Spleen (tissue), 11 donors: ENCODE data around the gene EID1. TPM values are rescaled to one million over a fixed set of nuclear protein-coding genes. Genes with fewer than 3 reads are reported as not detected.

Experiments
- DNase-seq: peaks from one replicate; pipeline ENCODE4 v3.0.0-alpha.2; 2020
- H3K27ac ChIP-seq, 8 donors: fragments of 200-600 bp; sonication (generic) in 7 of 8; 1 replicate in 4 of 8; 2 replicates in 4 of 8; pipeline versions ENCODE4 v1.5.0 to v1.8.0; 2016 to 2021; ENCODE audit warnings: inconsistent platforms in 4 of 8, mild to moderate bottlenecking in 4 of 8, moderate library complexity in 1 of 8
- H3K27me3 ChIP-seq, 7 donors: fragments of 200-600 bp; sonication (generic) in 6 of 7; replicated peaks in 1 of 7; 1 replicate in 4 of 7; 2 replicates in 3 of 7; pipeline versions ENCODE4 v1.5.0 to v1.8.0; 2016 to 2021; ENCODE audit warnings: inconsistent platforms in 3 of 7, mild to moderate bottlenecking in 1 of 7
- H3K36me3 ChIP-seq, 6 donors: fragments of 200-600 bp; sonication (generic) in 5 of 6; 1 replicate in 4 of 6; 2 replicates in 2 of 6; pipeline versions ENCODE4 v1.5.0 to v1.8.0; 2016 to 2021; ENCODE audit warnings: inconsistent platforms in 2 of 6
- H3K4me1 ChIP-seq, 6 donors: fragments of 200-600 bp; sonication (generic) in 5 of 6; 1 replicate in 3 of 6; 2 replicates in 3 of 6; pipeline versions ENCODE4 v1.5.0 to v1.8.0; 2016 to 2021; ENCODE audit warnings: inconsistent platforms in 3 of 6
- H3K4me3 ChIP-seq, 8 donors: fragments of 200-600 bp; sonication (generic) in 7 of 8; 1 replicate in 4 of 8; 2 replicates in 4 of 8; pipeline versions ENCODE4 v1.5.0 to v1.8.0; 2016 to 2021; ENCODE audit warnings: inconsistent platforms in 4 of 8, mild to moderate bottlenecking in 4 of 8, moderate library complexity in 2 of 8
- H3K9me3 ChIP-seq, 8 donors: fragments of 200-600 bp; sonication (generic) in 7 of 8; 1 replicate in 4 of 8; 2 replicates in 4 of 8; pipeline versions ENCODE4 v1.5.0 to v1.8.0; 2016 to 2021; ENCODE audit warnings: inconsistent platforms in 4 of 8
- CTCF ChIP-seq, 11 experiments: fragments of 200-600 bp in 7 of 11; fragments of 450-650 bp in 4 of 11; sonication (generic) in 4 of 11; IDR thresholded peaks in 8 of 11; conservative IDR thresholded peaks in 3 of 11; 1 replicate in 7 of 11; 2 replicates in 4 of 11; pipeline versions ENCODE4 v1.4.0 to v1.8.0; 2016 to 2021; ENCODE audit warnings: antibody characterized with exemption in 11 of 11, inconsistent platforms in 4 of 11, mild to moderate bottlenecking in 1 of 11
- POLR2A ChIP-seq, 3 donors: fragments of 450-650 bp; IDR thresholded peaks; one replicate each; pipeline ENCODE4 v1.5.1; 2017; ENCODE audit warnings: antibody characterized with exemption in 3 of 3, mild to moderate bottlenecking in 1 of 3
- POLR2AphosphoS5 ChIP-seq, 3 donors: sonication (generic); formaldehyde crosslinking; IDR thresholded peaks; one replicate each; pipeline ENCODE4 v1.5.1; 2017; ENCODE audit warnings: antibody characterized with exemption in 3 of 3
- whole genome bisulfite sequencing, 5 donors: extraction: QIAGEN DNeasy Blood & Tissue Kit in 3 of 5; methylation state at CpG; one replicate each; pipeline versions ENCODE4 v1.1.5 to v1.1.7; 2013 to 2018; 5-methylcytosine and 5-hydroxymethylcytosine counted together
- intact Hi-C: fragments of 100-400 bp; cut with DNase I; formaldehyde crosslinking; loops from one replicate; pipeline ENCODE4 v1.15.0; 2023; ENCODE audit warnings: low total_unique reads
- polyA plus RNA-seq, 3 donors: library from polyadenylated mRNA; stranded (reverse); fragments of 200-250 nt; gene quantifications; one replicate each; pipeline ENCODE4 v1.2.1, GENCODE V29; 2013
- total RNA-seq, 7 donors: library from RNA; depleted of rRNA in 3 of 7; stranded (reverse); fragments of >200 nt in 3 of 7; fragmentation: NEBNext Ultra II Directional in 4 of 7; extraction: Animal tissue kit (Norgen Biotek cat#: 25700) in 4 of 7; gene quantifications; one replicate each; pipeline versions ENCODE4 v1.1.0 to v1.2.1, GENCODE V29; 2016 to 2021
- donor health status: healthy with polysubstance abuse.
- donor health status: DM: no; HTN: no; CAD: no; lungs with moderate emphysema.
- donor health status: DM: no; HTN: no; CAD: no.
- donor health status: Bipolar disorder and iron deficiency.
- donor health status: healthy.
- donor health status: DM: no; HTN: no; CAD: no.
- donor health status: DM: yes; HTN: yes; CAD: no.

EID1 gene
- total and polyA plus RNA-seq, 10 donors: 68.4 to 171 (median 115) TPM

- Histone ChIP-seq H3K27ac (no peak overlapping the region), H3K4me1 (peaks cover 6 to 22% (median 18%) of the 10 kb centered on the region in 6 donors), H3K4me3 (no peak overlapping the region), H3K36me3 (no peaks in the 10 kb centered on the region), H3K9me3 (no peaks in the 10 kb centered on the region), H3K27me3 (peaks cover 0 to 12% (median 0%) of the 10 kb centered on the region in 7 donors)
- TF ChIP-seq POLR2A (IDR thresholded peaks at IDR 0.05) (no peak), POLR2AphosphoS5 (IDR thresholded peaks at IDR 0.05) (no peak), CTCF (IDR thresholded peaks at IDR 0.05 in 8 of 11, conservative IDR thresholded peaks at IDR 0.05 in 3 of 11) (no peak)
- WGBS, 5 donors: 83 to 93% (median 89%) methylated on average over 2 of the region's 2 CpGs
- intact Hi-C loops: no loop called here
- no peak for DNase-seq
Measured at GRCh38 chr15:48883699-48884098, 5.8 kb downstream of the EID1 start.

DNA sequence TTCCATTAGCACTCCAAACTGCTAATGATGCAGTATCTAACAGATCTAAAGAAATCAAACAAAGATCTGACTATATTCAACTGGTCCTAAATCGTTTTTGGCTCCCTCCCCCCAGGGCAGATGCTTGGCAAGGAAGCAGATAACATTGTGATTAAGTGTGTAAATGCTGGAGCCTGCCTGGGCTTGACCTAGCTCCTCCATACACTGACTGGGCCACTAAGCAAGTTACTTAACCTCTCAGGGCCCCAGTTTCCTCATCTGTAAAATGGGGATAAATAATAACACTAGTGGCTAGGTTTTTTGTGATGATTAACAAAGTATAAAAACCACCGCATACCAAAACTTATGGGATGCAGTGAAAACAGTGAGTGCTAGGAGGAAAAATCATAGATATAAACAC, 9.2 kb downstream of the EID1 start:
- no peaks in the 10 kb centered on the region for H3K9me3 ChIP-seq
- TF ChIP-seq POLR2A (IDR thresholded peaks at IDR 0.05) (no peak), POLR2AphosphoS5 (IDR thresholded peaks at IDR 0.05) (no peak), CTCF (IDR thresholded peaks at IDR 0.05 in 8 of 11, conservative IDR thresholded peaks at IDR 0.05 in 3 of 11) (no peak)
- no peaks in the 10 kb centered on the region for H3K4me1 ChIP-seq
- DNase-seq: no peak
- WGBS, 5 donors: 60 to 77% (median 65%) methylated on average over 2 of the region's 2 CpGs
- no peak overlapping the region for H3K27ac ChIP-seq
- no peaks in the 10 kb centered on the region for H3K36me3 ChIP-seq
- peaks cover 0 to 12% (median 0%) of the 10 kb centered on the region in 7 donors for H3K27me3 ChIP-seq
- intact Hi-C loops: no loop called here
- H3K4me3 ChIP-seq: no peak overlapping the region

DNA sequence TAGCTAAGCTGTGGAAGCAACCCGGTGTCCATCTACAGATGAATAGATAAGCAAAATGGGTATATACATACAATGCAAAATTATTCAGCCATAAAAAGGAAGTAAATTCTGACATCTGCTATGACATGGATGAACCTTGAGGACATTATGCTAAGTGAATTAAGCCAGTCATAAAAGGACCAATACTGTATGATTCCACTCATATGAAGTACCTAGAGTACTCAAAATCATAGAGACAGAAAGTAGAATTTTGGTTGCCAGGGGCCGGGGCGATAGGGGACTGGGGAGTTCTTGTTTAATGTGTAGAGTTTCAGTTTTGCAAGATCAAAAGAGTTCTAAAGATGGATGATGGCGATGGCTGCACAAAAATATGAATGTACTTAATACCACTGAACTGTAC, 10.3 kb downstream of the EID1 start:
- H3K27me3 ChIP-seq: peaks cover 0 to 12% (median 0%) of the 10 kb centered on the region in 7 donors
- H3K9me3 ChIP-seq: no peaks in the 10 kb centered on the region

DNA sequence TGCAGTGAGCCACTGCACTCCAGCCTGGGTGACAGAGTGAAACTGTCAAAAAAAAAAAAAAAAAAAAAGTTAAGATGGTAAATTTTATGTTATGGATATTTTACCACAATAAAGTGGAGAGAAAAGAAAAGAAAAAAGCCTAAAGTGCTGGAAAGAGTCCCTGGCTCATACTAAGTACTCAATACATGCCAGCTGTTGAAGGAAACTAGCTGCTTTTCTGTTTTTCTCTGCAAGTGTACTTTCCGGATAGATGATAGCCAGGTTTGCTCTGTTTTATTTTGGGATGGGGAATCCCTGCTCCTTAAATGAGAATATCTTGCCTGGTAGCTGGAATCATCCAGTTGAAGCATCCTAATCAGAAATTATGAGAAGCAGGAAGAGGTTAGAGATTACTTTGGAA, 10.9 kb downstream of the EID1 start:
- Histone ChIP-seq H3K9me3 (no peaks in the 10 kb centered on the region), H3K4me1 (no peaks in the 10 kb centered on the region), H3K27me3 (peaks cover 0 to 12% (median 0%) of the 10 kb centered on the region in 7 donors), H3K4me3 (no peak overlapping the region), H3K27ac (no peak overlapping the region), H3K36me3 (no peaks in the 10 kb centered on the region)
- intact Hi-C loops: no loop called here
- DNase-seq: no peak
- WGBS, 5 donors: 75 to 94% (median 78%) methylated on average over 1 of the region's 1 CpG
- TF ChIP-seq POLR2AphosphoS5 (IDR thresholded peaks at IDR 0.05): no peak
- no peak for TF ChIP-seq POLR2A (IDR thresholded peaks at IDR 0.05)
- no peak for TF ChIP-seq CTCF (IDR thresholded peaks at IDR 0.05 in 8 of 11, conservative IDR thresholded peaks at IDR 0.05 in 3 of 11)

More for the DNA sequence above, 10.3 kb downstream of the EID1 start:
- H3K36me3 ChIP-seq: no peaks in the 10 kb centered on the region
- WGBS, 5 donors: 73 to 83% (median 80%) methylated on average over 4 of the region's 4 CpGs
- no peak for TF ChIP-seq CTCF (IDR thresholded peaks at IDR 0.05 in 8 of 11, conservative IDR thresholded peaks at IDR 0.05 in 3 of 11)
- no peak for TF ChIP-seq POLR2A (IDR thresholded peaks at IDR 0.05)
- no peak for TF ChIP-seq POLR2AphosphoS5 (IDR thresholded peaks at IDR 0.05)
- H3K4me1 ChIP-seq: no peaks in the 10 kb centered on the region
- intact Hi-C loops: no loop called here
- DNase-seq: no peak
- H3K27ac ChIP-seq: no peak overlapping the region
- no peak overlapping the region for H3K4me3 ChIP-seq
